H1 (cell line): ENCODE measurements around the gene MOCS1. TPM values are rescaled to one million over a fixed set of nuclear protein-coding genes. Genes with fewer than 3 reads are reported as not detected.

Experiments
- CEBPB ChIP-seq: IDR thresholded peaks from 2 replicates; pipeline ENCODE4 v1.6.1; 2012; ENCODE audit warnings: low read depth, low read length
- EP300 ChIP-seq, 2 experiments: IDR thresholded peaks; 1 replicate in 1 of 2; 2 replicates in 1 of 2; pipeline ENCODE4 v1.6.1; 2011 to 2012; ENCODE audit warnings: low read depth in 2 of 2, low read length in 2 of 2, mild to moderate bottlenecking in 2 of 2, borderline replicate concordance in 1 of 2, inconsistent platforms in 1 of 2, moderate library complexity in 1 of 2
- RAD21 ChIP-seq, 2 experiments: IDR thresholded peaks in 1 of 2; conservative IDR thresholded peaks in 1 of 2; 2 replicates each; pipeline ENCODE4 v1.6.1; 2011; ENCODE audit warnings: low read depth in 2 of 2, low read length in 2 of 2, improper control_type of control experiment in 1 of 2, inconsistent platforms in 1 of 2, mild to moderate bottlenecking in 1 of 2, moderate library complexity in 1 of 2
- SAP30 ChIP-seq: fragments of 300-600 bp; sonication (generic); IDR thresholded peaks from 2 replicates; pipeline ENCODE4 v1.7.1; 2012; ENCODE audit warnings: low read length, moderate library complexity, mild to moderate bottlenecking, inconsistent platforms; ENCODE audit not compliant: insufficient read depth, insufficient replicate concordance
- SP1 ChIP-seq: IDR thresholded peaks from 2 replicates; pipeline ENCODE4 v1.6.1; 2011; ENCODE audit warnings: low read depth, low read length
- TCF12 ChIP-seq: IDR thresholded peaks from 2 replicates; pipeline ENCODE4 v1.6.1; 2011; ENCODE audit warnings: low read depth, mild to moderate bottlenecking, low read length
- ZNF274 ChIP-seq: IDR thresholded peaks from 2 replicates; pipeline ENCODE4 v1.7.0; 2012; ENCODE audit warnings: low read length, borderline replicate concordance; ENCODE audit errors: extremely low read depth
- polyA plus RNA-seq, 7 experiments: library from polyadenylated mRNA; depleted of rRNA in 3 of 7; stranded (reverse) in 5 of 7; unstranded in 2 of 7; fragments of >200 nt in 5 of 7; fragments of 200-250 nt in 2 of 7; gene quantifications; 1 replicate in 5 of 7; 2 replicates in 1 of 7; 4 replicates in 1 of 7; pipeline versions ENCODE4 v1.2.1 to v1.2.3, GENCODE V29; 2011 to 2013; ENCODE audit warnings: missing spikeins in 2 of 7, mixed read lengths in 2 of 7
- total RNA-seq: library from RNA; stranded (reverse); fragmentation: NEBNext Ultra II Directional; extraction: Animal tissue kit (Norgen Biotek cat#: 25700); gene quantifications from 2 replicates; pipeline ENCODE4 v1.2.1, GENCODE V29; 2021
- TF ChIP-seq, protein P1 (sequence below): fragments of 300-600 bp; sonication (generic); IDR thresholded peaks from 2 replicates; pipeline ENCODE4 v1.7.1; 2012; ENCODE audit warnings: low read length, moderate library complexity, mild to moderate bottlenecking, inconsistent platforms; ENCODE audit not compliant: insufficient replicate concordance
- TF ChIP-seq, protein P2 (sequence below): IDR thresholded peaks from 2 replicates; pipeline ENCODE4 v1.6.1; 2011; ENCODE audit warnings: low read length, improper control_type of control experiment

The MOCS1 gene
- total and polyA plus RNA-seq, 2 of the 8 experiments (the other 6 are each of a cell fraction or from before 2014, with no cell fraction given): 13.4 to 19.7 TPM

DNA sequence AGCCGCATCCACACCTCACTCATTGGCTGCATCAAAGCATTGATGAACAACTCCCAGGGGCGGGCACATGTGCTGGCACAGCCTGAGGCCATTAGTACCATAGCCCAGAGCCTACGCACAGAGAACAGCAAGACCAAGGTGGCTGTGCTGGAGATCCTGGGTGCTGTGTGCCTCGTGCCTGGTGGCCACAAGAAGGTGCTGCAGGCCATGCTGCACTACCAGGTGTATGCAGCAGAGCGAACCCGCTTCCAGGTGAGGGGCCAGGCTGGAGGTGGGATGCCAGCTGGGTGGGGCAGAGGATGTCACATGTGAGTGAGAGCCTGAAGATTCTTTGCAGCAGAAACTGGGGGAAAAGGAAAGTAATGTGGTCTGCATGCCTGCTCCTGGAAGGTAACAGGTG, 66.7 kb downstream of the MOCS1 start (continued):
- TF ChIP-seq, protein P1, sequence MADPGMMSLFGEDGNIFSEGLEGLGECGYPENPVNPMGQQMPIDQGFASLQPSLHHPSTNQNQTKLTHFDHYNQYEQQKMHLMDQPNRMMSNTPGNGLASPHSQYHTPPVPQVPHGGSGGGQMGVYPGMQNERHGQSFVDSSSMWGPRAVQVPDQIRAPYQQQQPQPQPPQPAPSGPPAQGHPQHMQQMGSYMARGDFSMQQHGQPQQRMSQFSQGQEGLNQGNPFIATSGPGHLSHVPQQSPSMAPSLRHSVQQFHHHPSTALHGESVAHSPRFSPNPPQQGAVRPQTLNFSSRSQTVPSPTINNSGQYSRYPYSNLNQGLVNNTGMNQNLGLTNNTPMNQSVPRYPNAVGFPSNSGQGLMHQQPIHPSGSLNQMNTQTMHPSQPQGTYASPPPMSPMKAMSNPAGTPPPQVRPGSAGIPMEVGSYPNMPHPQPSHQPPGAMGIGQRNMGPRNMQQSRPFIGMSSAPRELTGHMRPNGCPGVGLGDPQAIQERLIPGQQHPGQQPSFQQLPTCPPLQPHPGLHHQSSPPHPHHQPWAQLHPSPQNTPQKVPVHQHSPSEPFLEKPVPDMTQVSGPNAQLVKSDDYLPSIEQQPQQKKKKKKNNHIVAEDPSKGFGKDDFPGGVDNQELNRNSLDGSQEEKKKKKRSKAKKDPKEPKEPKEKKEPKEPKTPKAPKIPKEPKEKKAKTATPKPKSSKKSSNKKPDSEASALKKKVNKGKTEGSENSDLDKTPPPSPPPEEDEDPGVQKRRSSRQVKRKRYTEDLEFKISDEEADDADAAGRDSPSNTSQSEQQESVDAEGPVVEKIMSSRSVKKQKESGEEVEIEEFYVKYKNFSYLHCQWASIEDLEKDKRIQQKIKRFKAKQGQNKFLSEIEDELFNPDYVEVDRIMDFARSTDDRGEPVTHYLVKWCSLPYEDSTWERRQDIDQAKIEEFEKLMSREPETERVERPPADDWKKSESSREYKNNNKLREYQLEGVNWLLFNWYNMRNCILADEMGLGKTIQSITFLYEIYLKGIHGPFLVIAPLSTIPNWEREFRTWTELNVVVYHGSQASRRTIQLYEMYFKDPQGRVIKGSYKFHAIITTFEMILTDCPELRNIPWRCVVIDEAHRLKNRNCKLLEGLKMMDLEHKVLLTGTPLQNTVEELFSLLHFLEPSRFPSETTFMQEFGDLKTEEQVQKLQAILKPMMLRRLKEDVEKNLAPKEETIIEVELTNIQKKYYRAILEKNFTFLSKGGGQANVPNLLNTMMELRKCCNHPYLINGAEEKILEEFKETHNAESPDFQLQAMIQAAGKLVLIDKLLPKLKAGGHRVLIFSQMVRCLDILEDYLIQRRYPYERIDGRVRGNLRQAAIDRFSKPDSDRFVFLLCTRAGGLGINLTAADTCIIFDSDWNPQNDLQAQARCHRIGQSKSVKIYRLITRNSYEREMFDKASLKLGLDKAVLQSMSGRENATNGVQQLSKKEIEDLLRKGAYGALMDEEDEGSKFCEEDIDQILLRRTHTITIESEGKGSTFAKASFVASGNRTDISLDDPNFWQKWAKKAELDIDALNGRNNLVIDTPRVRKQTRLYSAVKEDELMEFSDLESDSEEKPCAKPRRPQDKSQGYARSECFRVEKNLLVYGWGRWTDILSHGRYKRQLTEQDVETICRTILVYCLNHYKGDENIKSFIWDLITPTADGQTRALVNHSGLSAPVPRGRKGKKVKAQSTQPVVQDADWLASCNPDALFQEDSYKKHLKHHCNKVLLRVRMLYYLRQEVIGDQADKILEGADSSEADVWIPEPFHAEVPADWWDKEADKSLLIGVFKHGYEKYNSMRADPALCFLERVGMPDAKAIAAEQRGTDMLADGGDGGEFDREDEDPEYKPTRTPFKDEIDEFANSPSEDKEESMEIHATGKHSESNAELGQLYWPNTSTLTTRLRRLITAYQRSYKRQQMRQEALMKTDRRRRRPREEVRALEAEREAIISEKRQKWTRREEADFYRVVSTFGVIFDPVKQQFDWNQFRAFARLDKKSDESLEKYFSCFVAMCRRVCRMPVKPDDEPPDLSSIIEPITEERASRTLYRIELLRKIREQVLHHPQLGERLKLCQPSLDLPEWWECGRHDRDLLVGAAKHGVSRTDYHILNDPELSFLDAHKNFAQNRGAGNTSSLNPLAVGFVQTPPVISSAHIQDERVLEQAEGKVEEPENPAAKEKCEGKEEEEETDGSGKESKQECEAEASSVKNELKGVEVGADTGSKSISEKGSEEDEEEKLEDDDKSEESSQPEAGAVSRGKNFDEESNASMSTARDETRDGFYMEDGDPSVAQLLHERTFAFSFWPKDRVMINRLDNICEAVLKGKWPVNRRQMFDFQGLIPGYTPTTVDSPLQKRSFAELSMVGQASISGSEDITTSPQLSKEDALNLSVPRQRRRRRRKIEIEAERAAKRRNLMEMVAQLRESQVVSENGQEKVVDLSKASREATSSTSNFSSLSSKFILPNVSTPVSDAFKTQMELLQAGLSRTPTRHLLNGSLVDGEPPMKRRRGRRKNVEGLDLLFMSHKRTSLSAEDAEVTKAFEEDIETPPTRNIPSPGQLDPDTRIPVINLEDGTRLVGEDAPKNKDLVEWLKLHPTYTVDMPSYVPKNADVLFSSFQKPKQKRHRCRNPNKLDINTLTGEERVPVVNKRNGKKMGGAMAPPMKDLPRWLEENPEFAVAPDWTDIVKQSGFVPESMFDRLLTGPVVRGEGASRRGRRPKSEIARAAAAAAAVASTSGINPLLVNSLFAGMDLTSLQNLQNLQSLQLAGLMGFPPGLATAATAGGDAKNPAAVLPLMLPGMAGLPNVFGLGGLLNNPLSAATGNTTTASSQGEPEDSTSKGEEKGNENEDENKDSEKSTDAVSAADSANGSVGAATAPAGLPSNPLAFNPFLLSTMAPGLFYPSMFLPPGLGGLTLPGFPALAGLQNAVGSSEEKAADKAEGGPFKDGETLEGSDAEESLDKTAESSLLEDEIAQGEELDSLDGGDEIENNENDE: no peak
- TF ChIP-seq SAP30 (no peak), RAD21 (IDR thresholded peaks at IDR 0.05 in 1 of 2, conservative IDR thresholded peaks at IDR 0.05 in 1 of 2; ENCODE audit: low read depth in 2 of 2, low read length in 2 of 2) (peak; percentile 77 to 81), CEBPB (no peak), ZNF274 (no peak), EP300 (IDR thresholded peaks at IDR 0.05; ENCODE audit: borderline replicate concordance in 1 of 2, low read depth in 2 of 2, low read length in 2 of 2) (no peak), TCF12 (no peak), SP1 (no peak)
- TF ChIP-seq, protein P2, sequence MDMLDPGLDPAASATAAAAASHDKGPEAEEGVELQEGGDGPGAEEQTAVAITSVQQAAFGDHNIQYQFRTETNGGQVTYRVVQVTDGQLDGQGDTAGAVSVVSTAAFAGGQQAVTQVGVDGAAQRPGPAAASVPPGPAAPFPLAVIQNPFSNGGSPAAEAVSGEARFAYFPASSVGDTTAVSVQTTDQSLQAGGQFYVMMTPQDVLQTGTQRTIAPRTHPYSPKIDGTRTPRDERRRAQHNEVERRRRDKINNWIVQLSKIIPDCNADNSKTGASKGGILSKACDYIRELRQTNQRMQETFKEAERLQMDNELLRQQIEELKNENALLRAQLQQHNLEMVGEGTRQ: no peak
